Measurements from ENCODE around the gene CTPS1. TPM values are rescaled to one million over a fixed set of nuclear protein-coding genes. Genes with fewer than 3 reads are reported as not detected.

CTPS1 gene
- polyA plus RNA-seq, 1 donor from 2014 or later: 76.1 TPM

DNA sequence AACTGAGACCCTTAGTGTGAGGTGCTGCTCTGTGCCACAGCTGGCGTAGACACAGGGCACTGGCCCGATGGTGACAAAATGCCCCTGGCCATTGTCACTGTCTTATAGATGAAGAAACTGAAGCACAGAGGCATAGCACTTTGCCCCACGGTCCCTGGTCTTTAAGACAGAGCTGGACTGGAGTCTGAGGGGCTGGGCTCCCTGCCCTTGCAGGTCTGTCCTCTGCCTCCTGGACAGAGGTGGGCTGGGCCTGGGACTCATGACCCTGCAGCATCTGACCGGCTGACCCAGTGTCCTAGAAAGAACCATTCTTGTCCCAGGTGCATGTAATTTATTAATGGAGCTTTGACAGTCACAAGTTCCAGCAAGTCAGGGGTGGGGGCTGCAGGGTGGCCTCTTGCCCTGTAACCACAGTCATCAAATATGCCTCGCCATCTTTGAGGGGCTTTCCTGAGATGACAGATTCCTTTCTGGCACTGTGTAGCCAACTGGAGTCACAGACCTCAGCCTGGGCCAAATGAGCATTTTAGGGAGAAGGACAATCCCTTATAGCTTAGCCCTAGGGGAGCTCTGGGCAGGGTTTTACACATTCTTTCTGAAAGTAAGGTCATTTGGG is 35.9 kb downstream of the CTPS1 start:
- no peaks in the 10 kb centered on the region for H3K9me2 ChIP-seq (ENCODE audit: insufficient read depth, low read length)
- H3F3A ChIP-seq (ENCODE audit: insufficient read depth, low read length, poor library complexity, severe bottlenecking): no peaks in the 10 kb centered on the region
- no peaks in the 10 kb centered on the region for H3K36me3 ChIP-seq (ENCODE audit: insufficient read depth, low read length)

DNA sequence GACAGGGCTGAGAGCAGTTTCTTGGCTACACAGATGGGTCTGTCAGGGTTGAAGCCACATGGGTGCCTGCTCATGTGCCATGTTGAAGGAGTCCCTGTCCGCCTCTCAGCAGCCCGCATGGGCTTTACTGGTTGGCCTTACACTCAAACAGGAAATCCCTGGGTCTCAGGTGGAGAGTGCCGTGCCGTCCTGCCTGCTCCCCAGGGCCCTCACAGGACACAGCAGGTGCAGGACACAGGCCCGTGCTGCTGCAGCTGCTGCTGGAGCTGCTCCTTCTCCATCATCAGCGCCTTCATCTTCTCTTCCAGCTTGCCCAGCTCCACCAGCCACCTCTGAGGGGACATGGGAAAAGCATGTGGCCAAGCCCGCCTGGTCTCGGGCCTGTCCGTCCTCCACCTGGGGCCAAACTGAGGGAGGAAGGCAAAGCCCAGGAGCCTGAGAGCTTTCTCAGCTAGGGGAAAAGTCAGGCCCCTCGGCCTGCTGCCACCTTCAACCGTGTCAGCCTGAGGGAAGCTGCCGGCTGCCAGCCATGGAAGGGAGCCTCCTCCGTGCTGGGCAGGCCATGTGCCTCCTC is 36.5 kb downstream of the CTPS1 start:
- H4K20me1 ChIP-seq (ENCODE audit: insufficient read depth): no peaks in the 10 kb centered on the region
- H2AFZ ChIP-seq (ENCODE audit: low read depth, low read length): no peak overlapping the region
- H3K9me3 ChIP-seq (ENCODE audit: low read length): no peaks in the 10 kb centered on the region
- no peaks in the 10 kb centered on the region for H3K27me3 ChIP-seq (ENCODE audit: insufficient read depth, low read depth, low read length)
- no peak overlapping the region for H3K9ac ChIP-seq (ENCODE audit: low read length)
- no peak for TF ChIP-seq POLR2AphosphoS5 (IDR thresholded peaks at IDR 0.05)
- no peak for TF ChIP-seq TAF1 (IDR thresholded peaks at IDR 0.05; ENCODE audit: low read depth)
- TF ChIP-seq, protein P1, sequence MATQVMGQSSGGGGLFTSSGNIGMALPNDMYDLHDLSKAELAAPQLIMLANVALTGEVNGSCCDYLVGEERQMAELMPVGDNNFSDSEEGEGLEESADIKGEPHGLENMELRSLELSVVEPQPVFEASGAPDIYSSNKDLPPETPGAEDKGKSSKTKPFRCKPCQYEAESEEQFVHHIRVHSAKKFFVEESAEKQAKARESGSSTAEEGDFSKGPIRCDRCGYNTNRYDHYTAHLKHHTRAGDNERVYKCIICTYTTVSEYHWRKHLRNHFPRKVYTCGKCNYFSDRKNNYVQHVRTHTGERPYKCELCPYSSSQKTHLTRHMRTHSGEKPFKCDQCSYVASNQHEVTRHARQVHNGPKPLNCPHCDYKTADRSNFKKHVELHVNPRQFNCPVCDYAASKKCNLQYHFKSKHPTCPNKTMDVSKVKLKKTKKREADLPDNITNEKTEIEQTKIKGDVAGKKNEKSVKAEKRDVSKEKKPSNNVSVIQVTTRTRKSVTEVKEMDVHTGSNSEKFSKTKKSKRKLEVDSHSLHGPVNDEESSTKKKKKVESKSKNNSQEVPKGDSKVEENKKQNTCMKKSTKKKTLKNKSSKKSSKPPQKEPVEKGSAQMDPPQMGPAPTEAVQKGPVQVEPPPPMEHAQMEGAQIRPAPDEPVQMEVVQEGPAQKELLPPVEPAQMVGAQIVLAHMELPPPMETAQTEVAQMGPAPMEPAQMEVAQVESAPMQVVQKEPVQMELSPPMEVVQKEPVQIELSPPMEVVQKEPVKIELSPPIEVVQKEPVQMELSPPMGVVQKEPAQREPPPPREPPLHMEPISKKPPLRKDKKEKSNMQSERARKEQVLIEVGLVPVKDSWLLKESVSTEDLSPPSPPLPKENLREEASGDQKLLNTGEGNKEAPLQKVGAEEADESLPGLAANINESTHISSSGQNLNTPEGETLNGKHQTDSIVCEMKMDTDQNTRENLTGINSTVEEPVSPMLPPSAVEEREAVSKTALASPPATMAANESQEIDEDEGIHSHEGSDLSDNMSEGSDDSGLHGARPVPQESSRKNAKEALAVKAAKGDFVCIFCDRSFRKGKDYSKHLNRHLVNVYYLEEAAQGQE (IDR thresholded peaks at IDR 0.05; ENCODE audit: borderline replicate concordance): no peak
- TF ChIP-seq RAD21 (conservative IDR thresholded peaks at IDR 0.05): no peak
- TF ChIP-seq, protein P2, sequence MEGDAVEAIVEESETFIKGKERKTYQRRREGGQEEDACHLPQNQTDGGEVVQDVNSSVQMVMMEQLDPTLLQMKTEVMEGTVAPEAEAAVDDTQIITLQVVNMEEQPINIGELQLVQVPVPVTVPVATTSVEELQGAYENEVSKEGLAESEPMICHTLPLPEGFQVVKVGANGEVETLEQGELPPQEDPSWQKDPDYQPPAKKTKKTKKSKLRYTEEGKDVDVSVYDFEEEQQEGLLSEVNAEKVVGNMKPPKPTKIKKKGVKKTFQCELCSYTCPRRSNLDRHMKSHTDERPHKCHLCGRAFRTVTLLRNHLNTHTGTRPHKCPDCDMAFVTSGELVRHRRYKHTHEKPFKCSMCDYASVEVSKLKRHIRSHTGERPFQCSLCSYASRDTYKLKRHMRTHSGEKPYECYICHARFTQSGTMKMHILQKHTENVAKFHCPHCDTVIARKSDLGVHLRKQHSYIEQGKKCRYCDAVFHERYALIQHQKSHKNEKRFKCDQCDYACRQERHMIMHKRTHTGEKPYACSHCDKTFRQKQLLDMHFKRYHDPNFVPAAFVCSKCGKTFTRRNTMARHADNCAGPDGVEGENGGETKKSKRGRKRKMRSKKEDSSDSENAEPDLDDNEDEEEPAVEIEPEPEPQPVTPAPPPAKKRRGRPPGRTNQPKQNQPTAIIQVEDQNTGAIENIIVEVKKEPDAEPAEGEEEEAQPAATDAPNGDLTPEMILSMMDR (IDR thresholded peaks at IDR 0.05; ENCODE audit: poor library complexity, severe bottlenecking): no peak
- no peak for TF ChIP-seq EZH2 (IDR thresholded peaks at IDR 0.05; ENCODE audit: borderline replicate concordance, insufficient read depth, low read length, poor library complexity, severe bottlenecking)
- TF ChIP-seq MXI1 (conservative IDR thresholded peaks at IDR 0.05; ENCODE audit: poor library complexity, severe bottlenecking): no peak
- TF ChIP-seq SMC3 (conservative IDR thresholded peaks at IDR 0.05; ENCODE audit: poor library complexity): no peak
- TF ChIP-seq EP300 (conservative IDR thresholded peaks at IDR 0.05; ENCODE audit: poor library complexity, severe bottlenecking): no peak
- H3K79me2 ChIP-seq (replicated peaks; ENCODE audit: insufficient read depth, low read length): no peaks in the 10 kb centered on the region
- H3K9me2 ChIP-seq (ENCODE audit: insufficient read depth, low read length): no peaks in the 10 kb centered on the region
- H3K4me3 ChIP-seq (ENCODE audit: low read length): no peak overlapping the region
- no peaks in the 10 kb centered on the region for H3K36me3 ChIP-seq (ENCODE audit: insufficient read depth, low read length)
- no peak overlapping the region for H3K4me2 ChIP-seq (ENCODE audit: low read length)
- H3K27ac ChIP-seq (ENCODE audit: low read length): no peak overlapping the region
- H3F3A ChIP-seq (ENCODE audit: insufficient read depth, low read length, poor library complexity, severe bottlenecking): no peaks in the 10 kb centered on the region

More for the DNA sequence above, 35.9 kb downstream of the CTPS1 start:
- Histone ChIP-seq H3K4me2 (ENCODE audit: low read length) (no peak overlapping the region), H3K4me3 (ENCODE audit: low read length) (no peak overlapping the region), H4K20me1 (ENCODE audit: insufficient read depth) (no peaks in the 10 kb centered on the region), H3K27me3 (ENCODE audit: insufficient read depth, low read depth, low read length) (no peaks in the 10 kb centered on the region), H3K9me3 (ENCODE audit: low read length) (no peaks in the 10 kb centered on the region), H3K79me2 (replicated peaks; ENCODE audit: insufficient read depth, low read length) (no peaks in the 10 kb centered on the region), H3K27ac (ENCODE audit: low read length) (no peak overlapping the region), H3K9ac (ENCODE audit: low read length) (no peak overlapping the region), H2AFZ (ENCODE audit: low read depth, low read length) (no peak overlapping the region)
- TF ChIP-seq TAF1 (IDR thresholded peaks at IDR 0.05; ENCODE audit: low read depth) (no peak), RAD21 (conservative IDR thresholded peaks at IDR 0.05) (no peak), EZH2 (IDR thresholded peaks at IDR 0.05; ENCODE audit: borderline replicate concordance, insufficient read depth, low read length, poor library complexity, severe bottlenecking) (no peak), MXI1 (conservative IDR thresholded peaks at IDR 0.05; ENCODE audit: poor library complexity, severe bottlenecking) (no peak), POLR2AphosphoS5 (IDR thresholded peaks at IDR 0.05) (no peak), SMC3 (conservative IDR thresholded peaks at IDR 0.05; ENCODE audit: poor library complexity) (no peak), EP300 (conservative IDR thresholded peaks at IDR 0.05; ENCODE audit: poor library complexity, severe bottlenecking) (no peak)
- TF ChIP-seq, protein P2 (IDR thresholded peaks at IDR 0.05; ENCODE audit: poor library complexity, severe bottlenecking): no peak
- TF ChIP-seq, protein P1 (IDR thresholded peaks at IDR 0.05; ENCODE audit: borderline replicate concordance): no peak
